HEK293 (cell line): ENCODE measurements around the gene TMEFF1.

Experiments used
- CTCF ChIA-PET: fragments of 350-600 bp; formaldehyde crosslinking; extraction: SDS; loops from one replicate; lab custom pipeline; 2021; ENCODE audit warnings: antibody characterized with exemption; lab: Yijun Ruan, JAX
- POLR2A ChIA-PET: fragments of 300-600 bp; formaldehyde crosslinking; extraction: SDS; loops from one replicate; lab custom pipeline; 2020; ENCODE audit warnings: antibody characterized with exemption, inconsistent platforms; lab: Yijun Ruan, JAX
- H3K27ac ChIP-seq: fragments of 200-500 bp; sonication (Bioruptor generic); 2 replicates; pipeline ENCODE4 v1.5.1; 2014; ENCODE audit warnings: low read depth, low read length, control low read depth, inconsistent platforms; ENCODE audit errors: extremely low read depth
- H3K36me3 ChIP-seq, 2 experiments: fragments of 200-500 bp in 1 of 2; sonication (Bioruptor generic) in 1 of 2; 1 replicate in 1 of 2; 2 replicates in 1 of 2; pipeline ENCODE4 v1.5.1; 2014 to 2017; ENCODE audit warnings: inconsistent platforms in 2 of 2, low read length in 2 of 2; ENCODE audit not compliant: control insufficient read depth in 2 of 2, insufficient read depth in 1 of 2
- H3K4me1 ChIP-seq: fragments of 200-500 bp; sonication (Bioruptor generic); 2 replicates; pipeline ENCODE4 v1.5.1; 2014; ENCODE audit warnings: mild to moderate bottlenecking, low read length, inconsistent platforms; ENCODE audit not compliant: control insufficient read depth, insufficient read depth
- H3K4me3 ChIP-seq: 2 replicates; pipeline ENCODE4 v1.5.1; 2011; ENCODE audit warnings: low read depth, mild to moderate bottlenecking, control low read depth, low read length, moderate library complexity
- H3K9me3 ChIP-seq: fragments of 200-500 bp; sonication (Bioruptor generic); 2 replicates; pipeline ENCODE4 v1.5.1; 2014; ENCODE audit warnings: low read depth, low read length, inconsistent platforms; ENCODE audit not compliant: control insufficient read depth, insufficient read depth
- BCL11B ChIP-seq: fragments of 450-650 bp; formaldehyde crosslinking; IDR thresholded peaks from 2 replicates; pipeline ENCODE4 v1.5.1; 2016; ENCODE audit warnings: low read depth, missing biosample characterization, missing genetic modification characterization
- HOXA7 ChIP-seq: sonication (generic); formaldehyde crosslinking; IDR thresholded peaks from 2 replicates; pipeline ENCODE4 v1.8.1; 2022; ENCODE audit warnings: missing genetic modification reagents, borderline replicate concordance
- KLF10 ChIP-seq: fragments of 450-650 bp; IDR thresholded peaks from 2 replicates; pipeline ENCODE4 v1.5.1; 2018; ENCODE audit warnings: missing biosample characterization, mild to moderate bottlenecking, missing genetic modification characterization
- MYNN ChIP-seq: fragments of 450-650 bp; formaldehyde crosslinking; IDR thresholded peaks from 2 replicates; pipeline ENCODE4 v1.5.1; 2016; ENCODE audit warnings: missing biosample characterization, missing genetic modification characterization, borderline replicate concordance
- PRDM1 ChIP-seq: fragments of 450-650 bp; formaldehyde crosslinking; IDR thresholded peaks from 2 replicates; pipeline ENCODE4; 2016; ENCODE audit warnings: missing biosample characterization, missing genetic modification characterization
- SCRT1 ChIP-seq: fragments of 450-650 bp; formaldehyde crosslinking; IDR thresholded peaks from 2 replicates; pipeline ENCODE4 v1.5.1; 2016; ENCODE audit warnings: missing biosample characterization, missing genetic modification characterization, borderline replicate concordance
- YY2 ChIP-seq: fragments of 450-650 bp; formaldehyde crosslinking; IDR thresholded peaks from 2 replicates; pipeline ENCODE4 v1.5.1; 2016; ENCODE audit warnings: missing biosample characterization, missing genetic modification characterization
- ZBTB20 ChIP-seq: fragments of 450-650 bp; formaldehyde crosslinking; IDR thresholded peaks from 2 replicates; pipeline ENCODE4 v1.5.1; 2016; ENCODE audit warnings: missing biosample characterization, missing genetic modification characterization
- ZEB2 ChIP-seq: fragments of 450-650 bp; formaldehyde crosslinking; IDR thresholded peaks from 2 replicates; pipeline ENCODE4 v1.5.1; 2016; ENCODE audit warnings: missing biosample characterization, missing genetic modification characterization
- ZFP41 ChIP-seq: fragments of 450-650 bp; formaldehyde crosslinking; IDR thresholded peaks from 2 replicates; pipeline ENCODE4 v1.5.1; 2016; ENCODE audit warnings: missing biosample characterization, missing genetic modification characterization, borderline replicate concordance
- ZNF132 ChIP-seq: fragments of 450-650 bp; formaldehyde crosslinking; IDR thresholded peaks from 2 replicates; pipeline ENCODE4 v1.5.1; 2017; ENCODE audit warnings: missing biosample characterization, missing genetic modification characterization, borderline replicate concordance
- ZNF133 ChIP-seq: fragments of 450-650 bp; formaldehyde crosslinking; IDR thresholded peaks from 2 replicates; pipeline ENCODE4 v1.5.1; 2016; ENCODE audit warnings: missing biosample characterization, missing genetic modification characterization
- ZNF138 ChIP-seq: fragments of 450-650 bp; formaldehyde crosslinking; IDR thresholded peaks from 2 replicates; pipeline ENCODE4 v1.5.1; 2016; ENCODE audit warnings: missing biosample characterization, missing genetic modification characterization, borderline replicate concordance
- ZNF175 ChIP-seq: fragments of 450-650 bp; formaldehyde crosslinking; IDR thresholded peaks from 2 replicates; pipeline ENCODE4 v1.5.1; 2016; ENCODE audit warnings: missing biosample characterization, missing genetic modification characterization
- ZNF184 ChIP-seq: fragments of 450-650 bp; IDR thresholded peaks from 2 replicates; pipeline ENCODE4 v1.5.1; 2018; ENCODE audit warnings: missing biosample characterization, mild to moderate bottlenecking, missing genetic modification characterization
- ZNF19 ChIP-seq: fragments of 450-650 bp; formaldehyde crosslinking; IDR thresholded peaks from 2 replicates; pipeline ENCODE4; 2016; ENCODE audit warnings: missing biosample characterization, missing genetic modification characterization, low read depth
- ZNF274 ChIP-seq, 2 experiments: fragments of 200-500 bp in 1 of 2; fragments of 450-650 bp in 1 of 2; sonication (Bioruptor generic) in 1 of 2; formaldehyde crosslinking in 1 of 2; IDR thresholded peaks; 2 replicates each; pipeline versions ENCODE4 v1.5.1 to v1.6.1; 2014 to 2016; ENCODE audit warnings: borderline replicate concordance in 1 of 2, inconsistent platforms in 1 of 2, low read length in 1 of 2, missing biosample characterization in 1 of 2, missing genetic modification characterization in 1 of 2
- ZNF335 ChIP-seq: fragments of 450-650 bp; formaldehyde crosslinking; conservative IDR thresholded peaks from 2 replicates; pipeline ENCODE4 v1.5.1; 2016; ENCODE audit warnings: missing biosample characterization, missing genetic modification characterization
- ZNF341 ChIP-seq: fragments of 450-650 bp; formaldehyde crosslinking; IDR thresholded peaks from 2 replicates; pipeline ENCODE4; 2016; ENCODE audit warnings: low read depth, missing biosample characterization, missing genetic modification characterization
- ZNF394 ChIP-seq: fragments of 450-650 bp; formaldehyde crosslinking; IDR thresholded peaks from 2 replicates; pipeline ENCODE4 v1.5.1; 2016; ENCODE audit warnings: missing biosample characterization, missing genetic modification characterization, mild to moderate bottlenecking, moderate library complexity, borderline replicate concordance
- ZNF473 ChIP-seq: fragments of 450-650 bp; formaldehyde crosslinking; IDR thresholded peaks from 2 replicates; pipeline ENCODE4 v1.5.1; 2017; ENCODE audit warnings: missing biosample characterization, missing genetic modification characterization
- ZNF501 ChIP-seq: fragments of 450-650 bp; formaldehyde crosslinking; IDR thresholded peaks from 2 replicates; pipeline ENCODE4 v1.5.1; 2016; ENCODE audit warnings: missing biosample characterization, missing genetic modification characterization
- ZNF529 ChIP-seq: fragments of 450-650 bp; formaldehyde crosslinking; IDR thresholded peaks from 2 replicates; pipeline ENCODE4 v1.5.1; 2017; ENCODE audit warnings: missing genetic modification characterization, missing biosample characterization; ENCODE audit not compliant: insufficient replicate concordance
- ZNF560 ChIP-seq: fragments of 450-650 bp; formaldehyde crosslinking; IDR thresholded peaks from 2 replicates; pipeline ENCODE4 v1.5.1; 2017; ENCODE audit warnings: missing biosample characterization, missing genetic modification characterization, borderline replicate concordance
- ZNF626 ChIP-seq: fragments of 450-650 bp; sonication (Bioruptor Pico); formaldehyde crosslinking; IDR thresholded peaks from 2 replicates; pipeline ENCODE4 v1.5.1; 2018; ENCODE audit warnings: missing biosample characterization, missing genetic modification characterization, inconsistent platforms
- ZNF785 ChIP-seq: fragments of 450-650 bp; formaldehyde crosslinking; IDR thresholded peaks from 2 replicates; pipeline ENCODE4 v1.5.1; 2016; ENCODE audit warnings: missing biosample characterization, missing genetic modification characterization
- ZSCAN16 ChIP-seq: fragments of 450-650 bp; formaldehyde crosslinking; IDR thresholded peaks from 2 replicates; pipeline ENCODE4 v1.5.1; 2016; ENCODE audit warnings: missing biosample characterization, missing genetic modification characterization
- TF ChIP-seq, protein P1 (sequence below): fragments of 450-650 bp; formaldehyde crosslinking; IDR thresholded peaks from 2 replicates; pipeline ENCODE4 v1.5.1; 2016; ENCODE audit warnings: missing biosample characterization, missing genetic modification characterization
- TF ChIP-seq, protein P2 (sequence below): fragments of 450-650 bp; formaldehyde crosslinking; IDR thresholded peaks from 2 replicates; pipeline ENCODE4 v1.5.1; 2016; ENCODE audit warnings: missing biosample characterization, missing genetic modification characterization
- TF ChIP-seq, protein P3 (sequence below): fragments of 450-650 bp; IDR thresholded peaks from 2 replicates; pipeline ENCODE4 v1.5.1; 2018; ENCODE audit warnings: missing biosample characterization, missing genetic modification characterization

TMEFF1 gene

DNA sequence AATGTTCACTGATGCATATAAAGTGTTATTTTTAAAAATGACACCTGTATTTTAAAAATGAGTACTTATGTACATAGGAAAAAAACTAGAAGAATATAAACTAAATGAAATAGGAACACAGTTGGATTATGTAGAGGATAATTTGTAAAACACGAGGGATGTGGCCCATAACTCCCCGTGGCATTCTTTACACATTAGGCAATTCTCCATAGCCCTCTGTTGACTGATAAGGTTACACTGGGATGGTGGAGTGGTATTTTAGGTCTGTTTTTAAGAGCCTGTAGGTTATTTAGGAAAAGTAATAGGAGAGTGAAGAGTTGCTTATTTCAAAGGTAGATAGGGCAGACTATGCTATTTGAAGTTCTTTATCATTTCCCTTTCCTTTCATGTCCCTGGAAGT, 106.7 kb downstream of the TMEFF1 start:
- H3K4me1 ChIP-seq: no peaks in the 10 kb centered on the region
- H3K9me3 ChIP-seq: no peaks in the 10 kb centered on the region
- CTCF ChIA-PET: no interaction called here
- POLR2A ChIA-PET: no interaction called here
- TF ChIP-seq ZNF529 (no peak), ZBTB20 (no peak), ZNF785 (tag by site-specific recombination) (no peak), ZNF394 (no peak), ZNF184 (tag by site-specific recombination) (no peak), ZNF473 (tag by site-specific recombination) (no peak), ZNF560 (tag by site-specific recombination) (no peak), ZEB2 (tag by site-specific recombination) (no peak), HOXA7 (CRISPR knock-in tag) (no peak), ZNF335 (tag by site-specific recombination) (no peak), ZNF626 (tag by site-specific recombination) (no peak), BCL11B (tag by site-specific recombination) (no peak), ZNF501 (no peak)
- no peak overlapping the region for H3K27ac ChIP-seq
- peaks cover 0 to 18% of the 10 kb centered on the region in 2 experiments; a peak in 1 of 3 replicates for H3K36me3 ChIP-seq
- no peak overlapping the region for H3K4me3 ChIP-seq

GRCh38 chr9:100580257-100580656, 107.3 kb downstream of the TMEFF1 start:
- POLR2A ChIA-PET: no interaction called here
- Histone ChIP-seq H3K36me3 (peaks cover 0 to 20% of the 10 kb centered on the region in 2 experiments; a peak in 1 of 3 replicates), H3K27ac (no peak overlapping the region), H3K4me3 (no peak overlapping the region), H3K4me1 (no peaks in the 10 kb centered on the region), H3K9me3 (no peaks in the 10 kb centered on the region)
- CTCF ChIA-PET: interaction anchor here (1.1 kb wide), 1 partner anchor 74 kb away, joined by 4 read pairs; no protein-coding TSS in a partner anchor
- no peak for TF ChIP-seq ZNF19 (tag by site-specific recombination)

DNA sequence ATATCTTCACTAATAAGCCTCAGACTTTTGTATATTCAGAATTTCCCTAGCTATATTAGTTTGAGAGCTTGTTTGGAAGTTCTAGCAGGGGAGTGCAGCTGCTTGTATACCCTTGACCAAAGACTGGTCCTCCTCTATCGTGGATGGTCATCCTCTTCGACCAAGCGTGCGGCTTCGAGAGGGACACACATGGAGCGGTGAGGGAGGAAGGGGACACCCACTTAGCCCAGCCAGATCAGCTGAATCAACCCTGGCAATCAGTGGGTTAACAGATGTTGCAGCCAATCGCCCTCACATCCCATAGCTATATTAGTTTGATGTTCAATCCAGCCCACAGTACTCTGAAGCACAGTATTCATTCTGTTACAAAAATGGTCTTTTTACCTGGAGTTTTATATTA, 108.1 kb downstream of the TMEFF1 start:
- H3K4me1 ChIP-seq: no peaks in the 10 kb centered on the region
- no peaks in the 10 kb centered on the region for H3K9me3 ChIP-seq
- H3K4me3 ChIP-seq: no peak overlapping the region
- CTCF ChIA-PET: interaction anchor here (0.6 to 1.6 kb wide), 4 partner anchors 15 to 94 kb away, joined by 4 to 6 read pairs (median 4); no protein-coding TSS in a partner anchor
- POLR2A ChIA-PET: no interaction called here
- H3K27ac ChIP-seq: no peak overlapping the region
- peaks cover 0 to 23% of the 10 kb centered on the region in 2 experiments; a peak in 1 of 3 replicates for H3K36me3 ChIP-seq
- TF ChIP-seq PRDM1: no peak
- TF ChIP-seq, protein P1, sequence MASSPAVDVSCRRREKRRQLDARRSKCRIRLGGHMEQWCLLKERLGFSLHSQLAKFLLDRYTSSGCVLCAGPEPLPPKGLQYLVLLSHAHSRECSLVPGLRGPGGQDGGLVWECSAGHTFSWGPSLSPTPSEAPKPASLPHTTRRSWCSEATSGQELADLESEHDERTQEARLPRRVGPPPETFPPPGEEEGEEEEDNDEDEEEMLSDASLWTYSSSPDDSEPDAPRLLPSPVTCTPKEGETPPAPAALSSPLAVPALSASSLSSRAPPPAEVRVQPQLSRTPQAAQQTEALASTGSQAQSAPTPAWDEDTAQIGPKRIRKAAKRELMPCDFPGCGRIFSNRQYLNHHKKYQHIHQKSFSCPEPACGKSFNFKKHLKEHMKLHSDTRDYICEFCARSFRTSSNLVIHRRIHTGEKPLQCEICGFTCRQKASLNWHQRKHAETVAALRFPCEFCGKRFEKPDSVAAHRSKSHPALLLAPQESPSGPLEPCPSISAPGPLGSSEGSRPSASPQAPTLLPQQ (tag by site-specific recombination): no peak
- no peak for TF ChIP-seq YY2 (tag by site-specific recombination)
- TF ChIP-seq ZSCAN16 (tag by site-specific recombination): no peak
- no peak for TF ChIP-seq SCRT1
- no peak for TF ChIP-seq ZNF341 (tag by site-specific recombination)
- TF ChIP-seq MYNN (tag by site-specific recombination): no peak
- TF ChIP-seq ZNF133 (tag by site-specific recombination): no peak
- no peak for TF ChIP-seq ZNF473 (tag by site-specific recombination)
- TF ChIP-seq, protein P2, sequence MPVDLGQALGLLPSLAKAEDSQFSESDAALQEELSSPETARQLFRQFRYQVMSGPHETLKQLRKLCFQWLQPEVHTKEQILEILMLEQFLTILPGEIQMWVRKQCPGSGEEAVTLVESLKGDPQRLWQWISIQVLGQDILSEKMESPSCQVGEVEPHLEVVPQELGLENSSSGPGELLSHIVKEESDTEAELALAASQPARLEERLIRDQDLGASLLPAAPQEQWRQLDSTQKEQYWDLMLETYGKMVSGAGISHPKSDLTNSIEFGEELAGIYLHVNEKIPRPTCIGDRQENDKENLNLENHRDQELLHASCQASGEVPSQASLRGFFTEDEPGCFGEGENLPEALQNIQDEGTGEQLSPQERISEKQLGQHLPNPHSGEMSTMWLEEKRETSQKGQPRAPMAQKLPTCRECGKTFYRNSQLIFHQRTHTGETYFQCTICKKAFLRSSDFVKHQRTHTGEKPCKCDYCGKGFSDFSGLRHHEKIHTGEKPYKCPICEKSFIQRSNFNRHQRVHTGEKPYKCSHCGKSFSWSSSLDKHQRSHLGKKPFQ (tag by site-specific recombination): no peak
- no peak for TF ChIP-seq ZNF274 (IDR thresholded peaks at IDR 0.05; ENCODE audit: low read length)
- no peak for TF ChIP-seq ZNF274 (tag by site-specific recombination; IDR thresholded peaks at IDR 0.05; ENCODE audit: borderline replicate concordance)
- TF ChIP-seq KLF10: no peak
- TF ChIP-seq, protein P3, sequence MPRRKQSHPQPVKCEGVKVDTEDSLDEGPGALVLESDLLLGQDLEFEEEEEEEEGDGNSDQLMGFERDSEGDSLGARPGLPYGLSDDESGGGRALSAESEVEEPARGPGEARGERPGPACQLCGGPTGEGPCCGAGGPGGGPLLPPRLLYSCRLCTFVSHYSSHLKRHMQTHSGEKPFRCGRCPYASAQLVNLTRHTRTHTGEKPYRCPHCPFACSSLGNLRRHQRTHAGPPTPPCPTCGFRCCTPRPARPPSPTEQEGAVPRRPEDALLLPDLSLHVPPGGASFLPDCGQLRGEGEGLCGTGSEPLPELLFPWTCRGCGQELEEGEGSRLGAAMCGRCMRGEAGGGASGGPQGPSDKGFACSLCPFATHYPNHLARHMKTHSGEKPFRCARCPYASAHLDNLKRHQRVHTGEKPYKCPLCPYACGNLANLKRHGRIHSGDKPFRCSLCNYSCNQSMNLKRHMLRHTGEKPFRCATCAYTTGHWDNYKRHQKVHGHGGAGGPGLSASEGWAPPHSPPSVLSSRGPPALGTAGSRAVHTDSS (tag by site-specific recombination): no peak
- TF ChIP-seq ZNF138 (tag by site-specific recombination): no peak
- no peak for TF ChIP-seq ZFP41 (tag by site-specific recombination)
- no peak for TF ChIP-seq ZNF132
- no peak for TF ChIP-seq ZNF175
